Endometrial microvascular endothelial cells (primary cell): ENCODE data around the gene IGF2BP2. TPM values are rescaled to one million over a fixed set of nuclear protein-coding genes. Genes with fewer than 3 reads are reported as not detected.

Experiments used
- in situ Hi-C: cut with HindIII; loops from 2 replicates; pipeline ENCODE4 v1.10.0; 2017; ENCODE audit warnings: low sequenced_read_pairs, low pct_unique_long_range_greater_than_20kb; ENCODE audit errors: inconsistent ontology term
- total RNA-seq: library from RNA; depleted of rRNA; stranded (reverse); fragments of >200 nt; gene quantifications from one replicate; pipeline ENCODE4 v1.2.3, GENCODE V29; 2015; ENCODE audit errors: inconsistent ontology term

IGF2BP2 gene
- total RNA-seq, 1 donor from 2014 or later, result 39.9 TPM

GRCh38 chr3:185750702-185751101 is 74.1 kb downstream of the IGF2BP2 start:
- in situ Hi-C loops, result no loop called here

GRCh38 chr3:185750015-185750414 is 74.8 kb downstream of the IGF2BP2 start:
- in situ Hi-C loops, result no loop called here

GRCh38 chr3:185746470-185746869 is 78.4 kb downstream of the IGF2BP2 start:
- in situ Hi-C loops, result loop anchor here (5.0 kb wide), 1 partner anchor 81 kb away; the partner anchor contains the start of gene IGF2BP2

GRCh38 chr3:185744997-185745843 is 79.6 kb downstream of the IGF2BP2 start:
- in situ Hi-C loops, result loop anchor here (5.0 kb wide), 1 partner anchor 82 kb away; the partner anchor contains the start of gene IGF2BP2

GRCh38 chr3:185741586-185741985 is 83.3 kb downstream of the IGF2BP2 start:
- in situ Hi-C loops, result no loop called here

- in situ Hi-C loops, result no loop called here
Measured at GRCh38 chr3:185740133-185740532, 84.7 kb downstream of the IGF2BP2 start.

- in situ Hi-C loops, result no loop called here
Measured at GRCh38 chr3:185739264-185739701, 85.6 kb downstream of the IGF2BP2 start.

- in situ Hi-C loops, result no loop called here
Measured at GRCh38 chr3:185737740-185738680, 86.8 kb downstream of the IGF2BP2 start.

- in situ Hi-C loops, result no loop called here
Measured at GRCh38 chr3:185737020-185737419, 87.8 kb downstream of the IGF2BP2 start.

- in situ Hi-C loops, result no loop called here
Measured at GRCh38 chr3:185734725-185735096, 90.1 kb downstream of the IGF2BP2 start.

- in situ Hi-C loops, result no loop called here
Measured at GRCh38 chr3:185733980-185734724, 90.7 kb downstream of the IGF2BP2 start.

- in situ Hi-C loops, result no loop called here
Measured at GRCh38 chr3:185732782-185733181, 92.1 kb downstream of the IGF2BP2 start.

GRCh38 chr3:185730550-185730949 is 94.3 kb downstream of the IGF2BP2 start:
- in situ Hi-C loops, result no loop called here

- in situ Hi-C loops, result no loop called here
Measured at GRCh38 chr3:185729337-185730055, 95.3 kb downstream of the IGF2BP2 start.

- in situ Hi-C loops, result no loop called here
Measured at GRCh38 chr3:185728630-185729336, 96.1 kb downstream of the IGF2BP2 start.

GRCh38 chr3:185727873-185728272 is 97.0 kb downstream of the IGF2BP2 start:
- in situ Hi-C loops, result no loop called here

GRCh38 chr3:185726254-185726967 is 98.4 kb downstream of the IGF2BP2 start:
- in situ Hi-C loops, result no loop called here
